Measurements from ENCODE around the gene ST14.
"Not testable (repeated sequence)": the region's sequence is repeated elsewhere in the genome, so short reads cannot be mapped to it uniquely, and the experiment has no call there.

DNA sequence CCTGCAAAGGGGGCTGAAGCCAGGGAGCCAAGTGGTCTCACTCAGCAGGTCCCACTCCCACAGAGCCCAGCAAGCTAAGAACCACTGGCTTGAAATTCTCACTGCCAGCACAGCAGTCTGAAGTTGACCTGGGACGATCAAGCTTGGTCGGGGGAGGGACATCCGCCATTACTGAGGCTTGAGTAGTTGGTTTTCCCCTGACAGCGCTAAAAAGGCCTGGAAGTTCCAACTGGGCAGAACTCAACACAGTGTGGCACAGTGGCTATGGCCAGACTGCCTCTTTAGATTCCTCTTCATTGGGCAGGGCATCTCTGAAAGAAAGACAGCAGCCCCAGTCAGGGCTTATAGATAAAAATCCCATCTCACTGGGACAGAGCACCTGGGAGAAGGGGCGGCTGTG lies 90.3 kb downstream of the ST14 start:
- not testable (repeated sequence) for TF ChIP-seq EZH2phosphoT487 (IDR thresholded peaks at IDR 0.05; ENCODE audit: low read length)
- TF ChIP-seq, protein P1, sequence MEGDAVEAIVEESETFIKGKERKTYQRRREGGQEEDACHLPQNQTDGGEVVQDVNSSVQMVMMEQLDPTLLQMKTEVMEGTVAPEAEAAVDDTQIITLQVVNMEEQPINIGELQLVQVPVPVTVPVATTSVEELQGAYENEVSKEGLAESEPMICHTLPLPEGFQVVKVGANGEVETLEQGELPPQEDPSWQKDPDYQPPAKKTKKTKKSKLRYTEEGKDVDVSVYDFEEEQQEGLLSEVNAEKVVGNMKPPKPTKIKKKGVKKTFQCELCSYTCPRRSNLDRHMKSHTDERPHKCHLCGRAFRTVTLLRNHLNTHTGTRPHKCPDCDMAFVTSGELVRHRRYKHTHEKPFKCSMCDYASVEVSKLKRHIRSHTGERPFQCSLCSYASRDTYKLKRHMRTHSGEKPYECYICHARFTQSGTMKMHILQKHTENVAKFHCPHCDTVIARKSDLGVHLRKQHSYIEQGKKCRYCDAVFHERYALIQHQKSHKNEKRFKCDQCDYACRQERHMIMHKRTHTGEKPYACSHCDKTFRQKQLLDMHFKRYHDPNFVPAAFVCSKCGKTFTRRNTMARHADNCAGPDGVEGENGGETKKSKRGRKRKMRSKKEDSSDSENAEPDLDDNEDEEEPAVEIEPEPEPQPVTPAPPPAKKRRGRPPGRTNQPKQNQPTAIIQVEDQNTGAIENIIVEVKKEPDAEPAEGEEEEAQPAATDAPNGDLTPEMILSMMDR (IDR thresholded peaks at IDR 0.05; ENCODE audit: low read length): not testable (repeated sequence)

Measured in MM.1S (cell line).